Measurements from ENCODE around the gene OR2T27.

The OR2T27 gene

DNA sequence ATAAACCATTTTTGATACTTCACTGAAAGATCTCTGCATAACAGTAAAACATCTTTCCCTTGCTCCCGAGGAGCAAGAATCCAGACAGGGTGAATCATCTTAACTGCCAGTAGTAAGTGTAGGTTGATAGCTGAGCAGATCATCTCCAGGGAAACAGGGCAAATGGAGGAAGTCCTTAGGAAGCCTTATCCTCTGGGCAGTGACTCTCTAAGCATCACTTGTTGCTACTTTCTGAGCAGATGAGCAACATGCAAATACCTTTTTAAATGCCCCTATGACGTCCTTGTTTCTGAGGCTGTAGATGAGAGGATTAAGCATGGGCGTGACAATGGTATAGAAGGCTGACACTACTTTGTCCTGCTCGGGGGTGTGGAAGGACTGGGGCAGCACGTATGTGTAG, 29.4 kb downstream of the OR2T27 start:
- Mint-ChIP-seq H3K4me3 (no peak overlapping the region), H3K4me1 (peaks cover 9% of the 10 kb centered on the region), H3K36me3 (peaks cover 4% of the 10 kb centered on the region), H3K27ac (no peak overlapping the region), H3K27me3 (no peaks in the 10 kb centered on the region), H3K9me3 (no peaks in the 10 kb centered on the region)
- ATAC-seq (ENCODE audit: low read depth) (no peak), DNase-seq (ENCODE audit: low spot score in 2 of 2) (no peak)

- H3K27ac Mint-ChIP-seq = no peak overlapping the region
- H3K9me3 Mint-ChIP-seq = no peaks in the 10 kb centered on the region
- H3K4me1 Mint-ChIP-seq = peaks cover 9% of the 10 kb centered on the region
- ATAC-seq (ENCODE audit: low read depth) = no peak
- DNase-seq (ENCODE audit: low spot score in 2 of 2) = no peak
- H3K4me3 Mint-ChIP-seq = no peak overlapping the region
- H3K36me3 Mint-ChIP-seq = peaks cover 4% of the 10 kb centered on the region
- no peaks in the 10 kb centered on the region for H3K27me3 Mint-ChIP-seq
Observed at GRCh38 chr1:248625166-248625565, 30.2 kb downstream of the OR2T27 start.

DNA sequence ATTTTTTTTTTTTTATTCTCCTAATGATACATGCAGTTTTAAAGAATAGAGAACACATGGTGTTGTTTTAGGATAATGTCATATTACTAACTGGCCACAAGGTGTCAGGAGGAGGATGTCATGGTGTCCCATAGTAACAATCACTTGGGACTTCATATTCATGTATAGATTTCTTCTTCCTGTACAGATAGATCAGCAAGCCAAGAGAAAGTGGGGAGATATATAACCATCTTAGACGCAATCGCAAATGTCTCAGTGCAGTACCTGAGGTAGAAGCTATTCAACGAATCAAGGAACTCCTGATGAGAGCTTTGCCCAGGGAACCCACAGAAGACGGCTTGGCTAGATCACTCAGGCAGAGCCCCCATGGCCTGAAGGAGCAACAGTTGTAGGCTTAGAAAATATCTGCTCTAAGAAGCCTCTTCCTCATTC, 32.7 kb downstream of the OR2T27 start:
- H3K27ac Mint-ChIP-seq = peak overlapping the region; percentile 83

GRCh38 chr1:248621770-248622169, 33.6 kb downstream of the OR2T27 start:
- H3K4me3 Mint-ChIP-seq = no peak overlapping the region
- peaks cover 11% of the 10 kb centered on the region for H3K4me1 Mint-ChIP-seq
- DNase-seq (ENCODE audit: low spot score in 2 of 2) (no peak), ATAC-seq (ENCODE audit: low read depth) (no peak)
- H3K9me3 Mint-ChIP-seq = no peaks in the 10 kb centered on the region
- no peak overlapping the region for H3K27ac Mint-ChIP-seq
- H3K27me3 Mint-ChIP-seq = no peaks in the 10 kb centered on the region
- no peaks in the 10 kb centered on the region for H3K36me3 Mint-ChIP-seq

More for the DNA sequence above, 32.7 kb downstream of the OR2T27 start:
- DNase-seq (ENCODE audit: low spot score in 2 of 2) (peak; percentile 25 to 46), ATAC-seq (ENCODE audit: low read depth) (peak; percentile 88)
- H3K27me3 Mint-ChIP-seq = no peaks in the 10 kb centered on the region
- peaks cover 11% of the 10 kb centered on the region for H3K4me1 Mint-ChIP-seq
- peak overlapping the region; percentile 52 for H3K4me3 Mint-ChIP-seq
- H3K36me3 Mint-ChIP-seq = no peaks in the 10 kb centered on the region
- no peaks in the 10 kb centered on the region for H3K9me3 Mint-ChIP-seq

DNA sequence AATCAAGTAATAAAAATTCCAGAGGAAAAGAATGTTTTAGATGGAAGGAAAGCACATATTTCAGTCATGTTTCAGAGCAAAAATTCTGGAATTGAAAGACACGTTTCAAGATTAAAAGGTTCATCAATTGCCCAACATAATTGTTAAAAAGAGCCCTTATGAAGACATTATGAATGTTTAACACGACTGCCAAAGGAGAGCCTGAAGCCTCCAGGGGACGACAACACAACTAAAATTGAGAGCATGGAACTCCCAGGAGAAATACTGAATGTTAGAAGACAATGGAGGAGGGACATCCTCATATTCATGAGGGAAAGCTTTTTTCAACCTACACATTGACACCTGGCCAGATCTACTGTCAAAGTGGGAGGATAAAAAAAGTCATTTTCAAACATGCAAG, 36.5 kb downstream of the OR2T27 start:
- no peaks in the 10 kb centered on the region for H3K36me3 Mint-ChIP-seq
- no peaks in the 10 kb centered on the region for H3K9me3 Mint-ChIP-seq
- no peaks in the 10 kb centered on the region for H3K27me3 Mint-ChIP-seq
- H3K4me3 Mint-ChIP-seq = no peak overlapping the region
- peak overlapping the region; percentile 48 for H3K27ac Mint-ChIP-seq
- peaks cover 11% of the 10 kb centered on the region for H3K4me1 Mint-ChIP-seq
- peak; percentile 36 for ATAC-seq (ENCODE audit: low read depth)
- DNase-seq (ENCODE audit: low spot score in 2 of 2) = peak; percentile 44

GRCh38 chr1:248618119-248618518, 37.2 kb downstream of the OR2T27 start:
- peaks cover 15% of the 10 kb centered on the region for H3K4me1 Mint-ChIP-seq
- no peak overlapping the region for H3K4me3 Mint-ChIP-seq
- H3K27me3 Mint-ChIP-seq = no peaks in the 10 kb centered on the region
- DNase-seq (ENCODE audit: low spot score in 2 of 2) (no peak), ATAC-seq (ENCODE audit: low read depth) (no peak)
- H3K27ac Mint-ChIP-seq = peak overlapping the region; percentile 48
- no peaks in the 10 kb centered on the region for H3K36me3 Mint-ChIP-seq
- no peaks in the 10 kb centered on the region for H3K9me3 Mint-ChIP-seq

DNA sequence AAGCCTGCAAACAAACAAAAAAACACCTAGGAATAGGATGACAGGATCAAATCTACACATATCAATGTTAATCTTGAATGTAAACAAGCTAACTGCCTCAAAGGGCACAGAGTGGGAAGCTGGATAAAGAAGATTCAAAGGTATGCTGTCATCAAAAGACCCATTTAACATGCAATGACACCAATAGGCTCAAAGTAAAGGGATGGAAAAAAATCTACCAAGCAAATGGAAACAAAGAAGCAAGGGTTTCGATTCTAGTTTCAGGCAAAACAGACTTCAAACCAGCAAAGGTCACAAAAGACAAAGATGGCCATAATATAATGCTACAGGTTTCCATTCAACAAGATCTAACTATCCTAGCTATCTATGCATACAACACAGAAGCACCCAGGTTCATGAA, 41.6 kb downstream of the OR2T27 start:
- no peaks in the 10 kb centered on the region for H3K36me3 Mint-ChIP-seq
- no peak overlapping the region for H3K4me3 Mint-ChIP-seq
- H3K27me3 Mint-ChIP-seq = no peaks in the 10 kb centered on the region
- ATAC-seq (ENCODE audit: low read depth) = no peak
- no peak for DNase-seq (ENCODE audit: low spot score in 2 of 2)
- no peaks in the 10 kb centered on the region for H3K9me3 Mint-ChIP-seq
- H3K27ac Mint-ChIP-seq = no peak overlapping the region
- H3K4me1 Mint-ChIP-seq = peaks cover 9% of the 10 kb centered on the region

GRCh38 chr1:248611883-248612414, 43.4 kb downstream of the OR2T27 start:
- Mint-ChIP-seq H3K4me1 (peaks cover 6% of the 10 kb centered on the region), H3K27ac (no peak overlapping the region), H3K4me3 (no peak overlapping the region), H3K9me3 (no peaks in the 10 kb centered on the region), H3K36me3 (no peaks in the 10 kb centered on the region), H3K27me3 (no peaks in the 10 kb centered on the region)
- ATAC-seq (ENCODE audit: low read depth) (no peak), DNase-seq (ENCODE audit: low spot score in 2 of 2) (no peak)

DNA sequence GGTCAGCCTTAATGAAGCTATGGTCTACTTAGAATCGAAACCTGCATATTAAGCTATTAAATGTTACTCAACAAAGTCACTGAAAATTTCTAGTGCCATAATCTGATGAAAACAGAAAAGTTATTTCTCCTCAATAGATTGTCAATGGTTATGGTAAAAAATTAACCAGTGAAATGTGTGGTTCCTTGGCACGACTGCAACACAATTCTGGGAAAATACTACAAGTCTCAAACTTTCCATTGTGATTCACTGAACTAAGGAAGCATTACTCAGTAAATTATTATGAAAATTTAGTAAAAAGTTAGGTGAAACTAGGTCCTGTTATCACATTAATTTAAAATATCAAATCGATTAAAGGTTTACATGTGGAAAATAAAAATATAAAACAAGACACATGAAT, 45.0 kb downstream of the OR2T27 start:
- H3K27ac Mint-ChIP-seq = no peak overlapping the region
- no peaks in the 10 kb centered on the region for H3K36me3 Mint-ChIP-seq
- H3K4me1 Mint-ChIP-seq = peaks cover 8% of the 10 kb centered on the region
- no peaks in the 10 kb centered on the region for H3K9me3 Mint-ChIP-seq
- H3K4me3 Mint-ChIP-seq = no peak overlapping the region
- no peaks in the 10 kb centered on the region for H3K27me3 Mint-ChIP-seq
- no peak for ATAC-seq (ENCODE audit: low read depth)
- no peak for DNase-seq (ENCODE audit: low spot score in 2 of 2)
